ENCODE measurements around the gene CYGB. TPM values are rescaled to one million over a fixed set of nuclear protein-coding genes. Genes with fewer than 3 reads are reported as not detected.

Gene CYGB
- total RNA-seq: 92.3 and 137 TPM in 2 replicates

GRCh38 chr17:76537578-76538280 lies at the start of gene CYGB:
CYGB (minus strand) TSS chr17:76537709; CDS start chr17:76537542, 167 bp downstream.

GRCh38 chr17:76585649-76586593 lies 48.4 kb upstream of the CYGB start, which contains the start of gene ST6GALNAC2:
ST6GALNAC2 (minus strand) TSS chr17:76585860; CDS start chr17:76585808, 52 bp downstream.

GRCh38 chr17:76539631-76540271 lies 2.2 kb upstream of the CYGB start, which contains the start of gene PRCD:
PRCD (plus strand) TSS chr17:76540044; CDS start chr17:76540142, 98 bp downstream.

GRCh38 chr17:76501018-76501826 lies 36.3 kb downstream of the CYGB start, which contains the start of gene RHBDF2:
RHBDF2 (minus strand) TSS chr17:76501423; CDS start chr17:76481524, 19,899 bp downstream.

Other genes with a start within 250 kb of the CYGB start
- 0.24 and 0.65 TPM in 2 replicates for gene QRICH2, start 229.4 kb downstream of the CYGB start, total RNA-seq
- gene PRPSAP1, start 183.8 kb downstream of the CYGB start, total RNA-seq: 18.4 and 22.1 TPM in 2 replicates
- 16.6 and 85.6 TPM in 2 replicates for gene SPHK1, start 153.1 kb downstream of the CYGB start, total RNA-seq
- gene UBE2O, start 84.6 kb downstream of the CYGB start, total RNA-seq: 13.4 and 29.1 TPM in 2 replicates
- gene AANAT, start 70.1 kb downstream of the CYGB start, total RNA-seq: not detected in 2 replicates
- gene RHBDF2, start 36.3 kb downstream of the CYGB start, total RNA-seq: 12.5 and 51.8 TPM in 2 replicates
- gene PRCD, start 2.3 kb upstream of the CYGB start, total RNA-seq: 3.7 and 14.2 TPM in 2 replicates
- gene ST6GALNAC2, start 48.2 kb upstream of the CYGB start, total RNA-seq: 0.72 and 2.5 TPM in 2 replicates
- gene ST6GALNAC1, start 106.0 kb upstream of the CYGB start, total RNA-seq: 0.26 TPM in 1 of 2 replicates, not detected in the other
- 74.6 and 180 TPM in 2 replicates for gene MXRA7, start 173.3 kb upstream of the CYGB start, total RNA-seq
- gene JMJD6, start 188.9 kb upstream of the CYGB start, total RNA-seq: 27.5 and 30.2 TPM in 2 replicates
- 34.4 and 37.9 TPM in 2 replicates for gene METTL23, start 189.1 kb upstream of the CYGB start, total RNA-seq
- gene SRSF2, start 199.6 kb upstream of the CYGB start, total RNA-seq: 207 and 239 TPM in 2 replicates
- 12.8 and 23.7 TPM in 2 replicates for gene MFSD11, start 200.4 kb upstream of the CYGB start, total RNA-seq